Measurements from ENCODE around the gene UTS2R.

Gene UTS2R

DNA sequence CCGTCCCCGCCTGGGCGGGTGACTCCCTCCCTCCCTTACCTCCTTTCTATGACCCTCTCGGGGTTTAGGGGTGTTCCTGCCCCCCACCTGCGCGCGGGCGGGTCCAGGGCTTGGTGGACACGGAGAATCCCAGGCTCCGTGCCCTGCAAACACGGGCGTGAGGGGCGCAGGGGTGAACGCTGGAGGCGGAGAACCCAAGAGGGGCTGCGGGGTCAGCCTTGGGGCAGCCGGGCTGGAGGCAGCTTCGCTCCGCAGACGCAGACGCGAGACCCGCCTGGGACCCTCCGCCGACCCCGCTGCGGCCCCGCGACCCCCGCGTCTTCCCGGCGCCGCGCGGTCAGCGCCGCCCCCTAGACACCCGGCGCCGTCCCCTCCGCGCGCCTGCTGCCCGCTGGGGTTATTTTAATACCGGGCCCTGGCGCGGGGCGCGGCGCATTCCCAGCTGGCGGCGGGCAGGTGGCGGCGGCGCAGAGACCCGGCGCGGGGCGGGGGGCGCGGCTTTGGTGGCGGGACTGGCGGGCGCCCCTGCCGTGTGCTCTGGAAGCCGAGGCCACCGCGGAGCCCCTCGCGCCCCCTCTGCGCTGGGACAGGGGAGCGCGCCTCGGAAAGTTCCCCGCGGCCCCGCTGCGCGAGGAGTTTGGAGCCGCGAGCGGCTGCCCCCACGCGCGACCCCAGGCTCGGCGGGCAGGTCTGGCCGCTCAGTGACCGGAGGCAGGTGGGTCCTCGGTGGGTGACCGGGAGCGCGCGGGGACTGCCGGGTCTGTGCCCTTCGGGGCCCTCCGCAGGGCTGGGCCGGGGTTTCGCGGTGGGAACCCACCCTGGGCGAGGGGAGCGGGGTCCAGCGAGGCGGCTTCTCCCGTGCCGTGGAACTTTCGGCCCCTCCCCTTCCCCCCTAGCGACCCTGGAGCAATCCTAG lies at the start of gene UTS2R:
UTS2R (plus strand) TSS at position 433 of the 916 bp plus-strand sequence. CDS start 2,560 bp downstream, outside the sequence.
- in situ Hi-C loops (cut with MboI; ENCODE audit: low sequenced_read_pairs), result no loop called here

- in situ Hi-C loops (cut with MboI; ENCODE audit: low sequenced_read_pairs), result no loop called here
Observed at GRCh38 chr17:82321947-82322466, 49.6 kb upstream of the UTS2R start.

DNA sequence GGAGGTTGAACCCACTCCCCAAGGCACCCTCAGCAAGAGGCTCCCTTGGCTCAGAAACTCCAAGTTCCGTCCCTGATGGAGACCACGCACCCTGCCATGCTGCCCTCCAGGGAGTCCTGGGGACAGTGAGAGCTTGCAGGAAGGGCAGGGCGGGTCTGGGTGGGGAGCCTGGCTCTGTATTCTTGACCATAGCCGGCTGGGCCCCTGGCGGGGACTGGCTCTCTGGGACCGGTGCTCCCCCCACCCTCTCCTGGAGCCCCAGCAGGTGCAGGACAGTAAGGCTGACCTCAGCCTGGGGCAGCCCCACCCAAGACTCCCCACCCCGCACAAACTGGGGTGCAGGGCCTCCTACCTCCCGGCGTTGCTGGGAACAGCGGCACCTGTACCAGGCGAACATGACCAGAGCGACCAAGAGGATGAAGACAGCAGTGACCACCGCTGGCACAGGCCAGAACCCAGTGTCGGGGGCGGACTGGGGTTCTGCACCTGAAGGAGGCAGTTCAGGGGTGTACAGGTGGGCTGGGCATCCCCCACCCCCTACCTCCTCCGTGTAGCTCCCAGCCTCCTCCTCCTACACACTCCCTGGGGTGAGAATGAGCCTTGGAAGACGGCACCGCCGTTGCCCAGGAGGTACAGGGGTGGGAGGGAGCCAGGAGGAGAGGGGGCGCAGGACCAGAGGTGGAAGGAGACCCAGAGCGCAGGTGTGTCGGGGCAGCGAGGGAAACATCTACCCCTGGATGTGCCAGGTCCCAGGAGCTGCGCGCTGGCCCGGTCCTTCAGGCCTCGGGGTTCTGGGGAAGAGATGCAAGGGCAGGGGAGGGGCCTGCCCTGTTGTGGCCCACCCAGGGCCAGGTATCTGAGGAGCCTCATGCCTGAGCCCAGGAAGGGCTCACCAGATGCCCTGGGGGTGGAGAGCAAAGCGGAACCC lies 48.8 kb upstream of the UTS2R start:
- in situ Hi-C loops (cut with MboI; ENCODE audit: low sequenced_read_pairs), result no loop called here

DNA sequence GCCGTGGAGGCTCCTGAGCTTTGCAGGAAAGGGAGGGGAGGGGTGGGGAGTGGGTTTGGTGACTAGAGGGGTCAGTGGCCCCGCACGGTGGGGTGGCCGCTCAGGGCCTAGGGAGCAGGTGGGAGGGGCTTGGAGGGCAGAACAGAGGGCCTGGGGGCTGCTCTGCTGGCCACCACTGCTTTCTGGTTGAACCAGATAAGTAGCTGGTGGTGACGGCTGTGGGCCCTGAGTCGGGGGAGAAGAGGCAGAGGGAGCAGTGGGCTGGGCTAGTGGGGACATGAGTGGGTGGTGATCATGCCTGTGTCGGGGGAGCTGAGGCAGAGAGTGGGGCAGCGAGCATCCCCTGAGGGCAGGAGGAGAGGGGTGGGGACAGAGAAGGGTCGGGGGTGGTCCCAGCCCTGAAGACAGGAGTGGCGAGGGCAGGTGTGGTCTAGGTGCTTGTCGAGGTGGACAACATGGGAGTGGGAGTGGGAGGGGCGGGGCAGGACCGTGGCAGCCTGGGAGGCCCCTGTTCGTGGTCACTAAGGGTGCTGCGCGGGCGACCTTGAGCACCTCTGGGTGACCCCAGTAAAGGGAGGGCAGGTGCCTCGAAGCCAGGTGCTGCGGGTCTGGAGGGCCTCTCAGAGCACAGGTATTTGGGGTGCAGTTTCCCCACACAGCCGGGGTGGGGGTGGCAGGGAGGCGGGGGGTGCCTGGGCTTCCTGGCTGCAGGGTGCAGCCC lies 47.9 kb upstream of the UTS2R start:
- in situ Hi-C loops (cut with MboI; ENCODE audit: low sequenced_read_pairs), result no loop called here

- in situ Hi-C loops (cut with MboI; ENCODE audit: low sequenced_read_pairs), result no loop called here
Observed at GRCh38 chr17:82324566-82325285, 46.8 kb upstream of the UTS2R start.

DNA sequence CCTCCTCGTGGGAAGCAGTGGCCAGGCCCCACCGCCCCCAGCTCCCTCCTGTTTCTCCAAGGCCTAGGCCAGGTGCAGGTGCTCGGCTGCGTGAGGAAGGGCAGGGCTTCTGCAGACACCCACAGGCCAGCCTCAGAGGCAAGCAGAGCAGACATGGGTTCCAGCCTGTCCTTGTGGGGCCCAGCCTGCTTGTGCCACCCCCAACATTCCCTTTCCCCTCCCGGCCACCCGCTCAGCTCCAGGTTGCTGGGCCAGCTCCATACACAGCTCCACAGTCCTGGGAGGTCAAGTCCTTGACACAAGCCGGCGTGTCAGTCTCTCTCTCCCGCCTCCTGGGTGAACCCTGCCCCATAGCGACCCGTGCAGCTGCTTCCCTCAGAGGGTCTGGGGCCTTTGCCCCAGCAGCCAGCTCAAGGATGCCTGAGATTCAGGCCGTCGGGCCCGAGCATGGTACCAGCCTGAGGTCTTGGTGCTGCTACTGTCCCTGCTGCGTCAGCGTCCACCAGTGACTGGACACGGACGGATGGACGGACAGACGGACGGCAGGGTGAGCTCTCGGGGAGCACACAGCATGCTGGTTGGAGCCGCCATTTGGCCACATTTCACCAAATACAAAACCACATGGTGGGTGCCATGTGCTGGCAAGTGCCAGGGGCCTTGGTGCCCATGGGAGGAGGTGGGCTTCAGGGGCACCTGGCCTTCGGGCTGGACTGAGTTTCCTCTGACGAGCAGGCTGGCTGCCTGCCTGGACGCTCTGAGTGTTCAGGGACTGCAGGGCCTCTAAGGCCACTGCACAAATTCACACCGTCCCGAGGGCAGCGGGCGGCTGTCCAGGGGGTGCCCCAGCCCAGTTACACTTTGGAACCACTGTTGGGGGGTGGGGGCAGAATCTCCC lies 46.0 kb upstream of the UTS2R start:
- in situ Hi-C loops (cut with MboI; ENCODE audit: low sequenced_read_pairs), result no loop called here

DNA sequence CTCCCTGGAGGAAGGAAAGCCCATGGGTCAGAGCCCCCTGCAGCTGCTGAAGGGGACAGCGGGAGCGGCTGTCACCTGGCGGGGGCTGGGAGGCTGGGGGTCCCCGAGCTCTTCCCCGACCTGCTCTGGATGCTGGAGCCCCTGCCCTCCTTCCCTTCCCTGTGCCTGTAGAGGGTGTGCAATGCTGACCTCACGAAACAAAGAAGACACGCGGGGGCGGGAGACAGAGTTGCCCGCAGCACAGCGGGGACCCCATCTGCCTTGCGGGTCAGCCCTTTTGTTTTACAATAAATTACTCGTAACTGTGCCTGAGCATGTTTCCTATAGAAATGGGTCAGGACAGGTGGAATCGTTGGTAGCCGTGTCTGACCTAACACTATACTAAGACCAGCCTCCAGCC lies 44.3 kb upstream of the UTS2R start:
- in situ Hi-C loops (cut with MboI; ENCODE audit: low sequenced_read_pairs), result no loop called here

GRCh38 chr17:82327757-82328140 lies 43.8 kb upstream of the UTS2R start:
- in situ Hi-C loops (cut with MboI; ENCODE audit: low sequenced_read_pairs), result no loop called here

DNA sequence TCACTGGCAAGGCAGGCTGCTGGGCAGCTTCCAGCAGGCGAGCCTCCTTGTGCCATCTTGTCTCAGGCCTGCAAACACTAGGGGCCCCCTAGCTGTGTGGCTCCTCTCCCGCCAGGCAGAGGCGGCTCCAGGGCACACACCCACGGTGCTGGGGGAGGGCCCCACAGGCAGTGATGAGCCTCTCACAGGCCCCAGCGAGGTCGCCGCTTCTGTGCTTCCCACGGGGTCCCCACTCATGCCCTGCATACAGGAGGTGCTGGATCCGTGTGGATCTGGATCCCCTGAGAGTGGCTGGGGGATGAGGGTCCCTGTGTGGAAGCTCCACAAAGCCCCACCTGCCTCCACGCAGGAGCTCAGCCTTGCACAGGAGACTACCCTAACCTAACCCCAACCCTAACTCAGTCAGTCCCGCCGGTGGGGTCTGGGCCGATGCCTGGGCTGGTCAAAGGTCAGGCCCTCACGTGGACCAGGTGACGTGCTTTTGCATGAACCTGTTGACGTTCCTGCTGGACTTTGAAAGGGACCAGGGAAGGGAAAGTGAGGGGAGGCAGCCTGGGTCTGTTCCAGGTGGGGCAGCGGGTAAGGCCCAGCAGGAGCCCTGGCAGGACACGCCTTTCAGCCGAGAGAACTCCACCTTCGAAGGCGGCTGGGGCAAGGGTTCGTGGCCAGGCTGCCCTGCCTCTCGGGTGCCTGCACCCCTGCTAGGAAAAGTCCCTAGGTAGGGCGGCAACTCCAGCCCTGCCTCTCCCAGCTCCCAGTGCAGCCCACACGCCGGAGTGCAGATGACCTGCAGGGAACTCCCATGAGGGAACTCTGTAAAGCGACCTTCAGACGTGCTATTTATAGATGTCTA lies 43.2 kb upstream of the UTS2R start:
- in situ Hi-C loops (cut with MboI; ENCODE audit: low sequenced_read_pairs), result no loop called here

DNA sequence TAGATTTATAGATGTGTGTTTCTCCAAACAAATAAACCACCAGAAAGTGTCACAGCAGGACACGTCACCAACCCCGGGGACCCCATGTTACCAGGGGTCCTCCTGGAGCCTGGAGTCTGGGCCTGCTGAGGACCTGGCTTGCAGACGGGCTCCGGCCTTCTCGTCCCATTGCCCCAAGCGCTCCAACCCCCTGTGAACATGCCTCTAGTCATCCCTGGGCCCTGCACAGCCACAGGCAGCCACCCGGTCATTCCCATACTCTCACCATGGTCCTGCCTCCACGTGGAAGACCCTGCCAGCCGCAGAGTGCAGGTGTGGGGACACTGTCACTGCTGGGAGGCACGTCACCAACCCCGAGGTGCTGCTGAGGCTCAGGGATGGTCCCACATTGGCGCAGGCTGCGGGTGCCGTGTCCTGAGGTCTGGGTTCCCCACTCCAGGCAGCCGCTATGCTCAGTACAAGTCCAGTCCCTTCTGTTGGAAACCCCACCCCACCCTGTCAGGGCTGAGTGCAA lies 42.5 kb upstream of the UTS2R start:
- in situ Hi-C loops (cut with MboI; ENCODE audit: low sequenced_read_pairs), result no loop called here

- in situ Hi-C loops (cut with MboI; ENCODE audit: low sequenced_read_pairs), result no loop called here
Observed at GRCh38 chr17:82329683-82330321, 41.8 kb upstream of the UTS2R start.

GRCh38 chr17:82330322-82331239 lies 41.0 kb upstream of the UTS2R start:
- in situ Hi-C loops (cut with MboI; ENCODE audit: low sequenced_read_pairs), result no loop called here

DNA sequence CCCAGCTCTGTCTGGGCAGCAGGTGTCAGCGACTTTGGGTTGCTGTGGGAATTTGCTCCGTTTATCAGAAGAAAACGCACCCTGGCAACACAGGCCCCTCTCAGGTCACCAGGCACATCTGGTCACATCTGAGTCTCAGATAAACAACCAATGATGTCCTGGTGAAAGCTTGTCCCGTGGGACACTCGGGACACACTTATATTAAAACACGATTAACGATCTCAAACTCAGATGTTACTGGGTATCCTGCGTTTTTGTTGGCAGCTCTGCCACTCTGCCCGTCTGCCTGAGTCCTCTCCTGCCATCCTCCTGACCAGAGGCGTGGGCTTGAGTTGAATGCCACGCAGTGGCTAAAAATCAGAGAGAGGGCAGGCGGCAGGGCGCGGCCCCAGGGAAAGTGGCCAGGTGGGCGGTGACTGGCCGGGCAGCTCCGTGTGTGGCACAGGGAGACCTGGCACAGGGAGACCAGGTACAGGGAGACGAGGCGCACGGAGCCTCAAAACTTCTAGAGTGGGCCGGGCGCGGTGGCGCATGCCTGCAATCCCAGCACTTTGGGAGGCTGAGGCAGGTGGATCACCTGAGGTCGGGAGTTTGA lies 40.1 kb upstream of the UTS2R start:
- in situ Hi-C loops (cut with MboI; ENCODE audit: low sequenced_read_pairs), result no loop called here

DNA sequence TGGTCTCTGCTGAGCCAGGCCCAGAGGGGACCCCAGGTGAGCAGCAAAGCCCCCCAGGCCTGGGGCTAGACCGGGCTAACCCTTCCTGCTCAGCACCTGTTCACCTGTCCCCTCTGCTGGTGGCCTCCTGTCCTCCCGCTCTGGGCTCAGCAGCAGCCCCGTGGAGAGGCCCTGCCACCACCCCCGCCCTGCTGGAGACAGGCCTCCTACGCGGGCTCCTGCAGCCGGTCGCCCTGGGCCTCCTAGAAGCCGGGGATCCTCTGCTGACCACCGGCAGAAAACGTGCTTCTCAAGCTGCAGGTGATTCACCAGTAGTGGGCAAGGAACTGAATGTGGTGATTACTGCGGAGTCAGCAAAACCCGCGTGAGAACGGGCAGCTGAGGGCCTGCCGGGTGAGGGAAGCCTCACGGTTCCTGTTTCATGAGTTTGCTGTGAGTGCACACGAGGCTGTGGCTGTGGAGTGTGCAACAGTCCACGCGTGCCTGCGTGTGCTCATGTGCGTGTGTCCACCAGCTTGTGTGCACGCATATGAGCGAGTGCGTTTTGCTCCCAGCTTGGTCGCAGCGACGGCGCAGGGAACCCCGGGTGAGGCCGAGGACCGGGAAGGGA lies 38.8 kb upstream of the UTS2R start:
- in situ Hi-C loops (cut with MboI; ENCODE audit: low sequenced_read_pairs), result no loop called here

DNA sequence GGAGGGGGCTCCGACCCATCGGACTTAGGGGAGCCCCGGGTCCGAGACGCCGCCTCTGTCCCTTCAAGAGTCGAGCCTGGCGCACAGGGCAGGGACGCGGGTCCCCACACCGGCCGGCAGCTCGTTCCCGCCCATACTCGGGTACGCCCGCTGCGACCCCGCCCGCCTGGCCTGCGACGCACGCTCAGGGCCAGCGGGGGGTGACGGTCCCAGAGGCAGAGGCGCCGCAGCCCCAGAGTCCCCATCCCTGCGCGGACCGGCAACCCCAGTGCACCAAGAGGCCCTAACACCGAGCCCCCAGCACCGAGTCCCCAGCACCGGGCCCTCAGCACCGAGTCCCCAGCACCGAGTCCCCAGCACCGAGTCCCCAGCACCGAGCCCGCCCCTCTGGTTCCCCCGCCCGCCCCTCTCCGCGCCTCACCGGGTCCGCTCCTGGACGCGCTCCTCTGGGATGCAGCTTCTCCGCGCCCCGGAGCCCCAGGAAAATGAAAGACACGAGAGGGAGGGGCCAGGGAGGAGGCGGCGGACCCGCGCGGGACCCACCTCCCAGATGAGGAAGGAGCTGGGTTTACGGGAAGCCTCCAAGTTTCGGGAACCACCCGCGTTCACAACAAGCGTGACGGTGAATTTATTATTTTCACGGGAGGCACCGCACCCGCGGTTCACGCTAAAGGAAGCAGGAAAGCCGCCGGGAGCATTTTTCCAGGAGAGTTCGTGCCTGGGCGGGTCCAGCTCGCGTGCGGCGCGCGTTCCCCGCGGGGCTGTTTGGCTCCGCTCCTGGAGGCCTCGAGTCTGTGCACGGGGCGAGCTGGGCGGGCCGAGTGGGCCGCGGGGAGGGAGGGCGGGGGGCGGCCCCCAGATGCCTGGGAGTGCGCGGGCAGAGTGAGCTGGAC lies 38.0 kb upstream of the UTS2R start, which contains the start of gene SECTM1:
SECTM1 (minus strand) TSS at position 488 of the 893 bp plus-strand sequence. CDS start 6,526 bp downstream, outside the sequence.
- in situ Hi-C loops (cut with MboI; ENCODE audit: low sequenced_read_pairs), result no loop called here

Data from hTERT RPE-1 (cell line).